Transverse colon (tissue), 4 donors: ENCODE measurements around the gene USP24. TPM values are rescaled to one million over a fixed set of nuclear protein-coding genes. Genes with fewer than 3 reads are reported as not detected.

ENCODE experiments used
- DNase-seq: peaks from one replicate; pipeline ENCODE4 v3.0.0-alpha.2; 2019
- H3K27ac ChIP-seq, 4 donors: fragments of 200-600 bp; sonication (generic); 2 replicates each; pipeline ENCODE4 v1.5.1; 2016 to 2018; ENCODE audit warnings: inconsistent platforms in 4 of 4
- H3K27me3 ChIP-seq: fragments of 200-600 bp; sonication (generic); 2 replicates; pipeline ENCODE4 v1.5.1; 2017; ENCODE audit warnings: inconsistent platforms
- H3K36me3 ChIP-seq, 4 donors: fragments of 200-600 bp; sonication (generic); 2 replicates each; pipeline ENCODE4 v1.5.1; 2017 to 2019; ENCODE audit warnings: inconsistent platforms in 4 of 4
- H3K4me1 ChIP-seq, 4 donors: fragments of 200-600 bp; sonication (generic); 2 replicates each; pipeline ENCODE4 v1.5.1; 2017 to 2020; ENCODE audit warnings: inconsistent platforms in 4 of 4
- H3K4me3 ChIP-seq, 4 donors: fragments of 200-600 bp; sonication (generic); 1 replicate in 1 of 4; 2 replicates in 3 of 4; pipeline versions ENCODE4 v1.5.1 to v1.6.1; 2017 to 2019; ENCODE audit warnings: inconsistent platforms in 4 of 4
- H3K9me3 ChIP-seq, 2 donors: fragments of 200-600 bp; sonication (generic); 2 replicates each; pipeline ENCODE4 v1.5.1; 2017 to 2019; ENCODE audit warnings: inconsistent platforms in 2 of 2
- EP300 ChIP-seq: sonication (generic); formaldehyde crosslinking; IDR thresholded peaks from one replicate; pipeline ENCODE4 v1.6.1; 2017; ENCODE audit warnings: antibody characterized with exemption, low read depth
- POLR2A ChIP-seq: fragments of 450-650 bp; IDR thresholded peaks from one replicate; pipeline ENCODE4 v1.6.1; 2016; ENCODE audit warnings: antibody characterized with exemption, mild to moderate bottlenecking, moderate library complexity
- POLR2AphosphoS5 ChIP-seq, 3 donors: sonication (generic); formaldehyde crosslinking; IDR thresholded peaks; one replicate each; pipeline ENCODE4 v1.6.1; 2016; ENCODE audit warnings: antibody characterized with exemption in 3 of 3
- WGBS, 2 donors: methylation state at CpG; one replicate each; pipeline ENCODE4 v1.1.5; 2018; ENCODE audit warnings: low coverage in 1 of 2; 5-methylcytosine and 5-hydroxymethylcytosine counted together
- in situ Hi-C, 4 donors: fragments of 200-750 bp; cut with MboI; loops; one replicate each; pipeline versions ENCODE4 v1.15.0 to v1.15.1; 2017; ENCODE audit warnings: low sequenced_read_pairs in 3 of 4, low pct_ligation_motif_present in 1 of 4, low pct_unique_long_range_greater_than_20kb in 1 of 4
- intact Hi-C: fragments of 100-400 bp; cut with DNase I; formaldehyde crosslinking; loops from one replicate; pipeline ENCODE4 v1.15.1; 2023; ENCODE audit warnings: low total_unique reads
- total RNA-seq, 4 donors: library from RNA; depleted of rRNA; stranded (reverse); fragments of >200 nt; gene quantifications; one replicate each; pipeline ENCODE4 v1.1.0, GENCODE V29; 2016
- TF ChIP-seq, protein P1 (sequence below), 5 experiments: fragments of 200-600 bp in 3 of 5; fragments of 450-650 bp in 2 of 5; sonication (generic) in 3 of 5; IDR thresholded peaks; 1 replicate in 2 of 5; 2 replicates in 3 of 5; pipeline ENCODE4 v1.5.1; 2016 to 2017; ENCODE audit warnings: antibody characterized with exemption in 5 of 5, inconsistent platforms in 3 of 5, mild to moderate bottlenecking in 2 of 5, moderate library complexity in 1 of 5

USP24 gene
- total RNA-seq, 4 donors from 2014 or later, result 30.7 to 79.4 (median 48.9) TPM

GRCh38 chr1:55060133-55060999 is 154.8 kb downstream of the USP24 start:
- Histone ChIP-seq H3K27ac (no peak overlapping the region), H3K27me3 (no peaks in the 10 kb centered on the region), H3K4me1 (peaks cover 0 to 10% (median 0%) of the 10 kb centered on the region in 4 donors), H3K9me3 (no peaks in the 10 kb centered on the region), H3K36me3 (no peaks in the 10 kb centered on the region), H3K4me3 (no peak overlapping the region)
- DNase-seq, result no peak
- 88% methylated on average over 14 of the region's 14 CpGs; no CpG with 5 or more reads in 1 of the 2 donors for WGBS, 2 donors
- intact Hi-C loops (no loop called here), in situ Hi-C loops (no loop called here)
- TF ChIP-seq POLR2A (no peak), POLR2AphosphoS5 (IDR thresholded peaks at IDR 0.05) (no peak), EP300 (no peak)
- TF ChIP-seq, protein P1, sequence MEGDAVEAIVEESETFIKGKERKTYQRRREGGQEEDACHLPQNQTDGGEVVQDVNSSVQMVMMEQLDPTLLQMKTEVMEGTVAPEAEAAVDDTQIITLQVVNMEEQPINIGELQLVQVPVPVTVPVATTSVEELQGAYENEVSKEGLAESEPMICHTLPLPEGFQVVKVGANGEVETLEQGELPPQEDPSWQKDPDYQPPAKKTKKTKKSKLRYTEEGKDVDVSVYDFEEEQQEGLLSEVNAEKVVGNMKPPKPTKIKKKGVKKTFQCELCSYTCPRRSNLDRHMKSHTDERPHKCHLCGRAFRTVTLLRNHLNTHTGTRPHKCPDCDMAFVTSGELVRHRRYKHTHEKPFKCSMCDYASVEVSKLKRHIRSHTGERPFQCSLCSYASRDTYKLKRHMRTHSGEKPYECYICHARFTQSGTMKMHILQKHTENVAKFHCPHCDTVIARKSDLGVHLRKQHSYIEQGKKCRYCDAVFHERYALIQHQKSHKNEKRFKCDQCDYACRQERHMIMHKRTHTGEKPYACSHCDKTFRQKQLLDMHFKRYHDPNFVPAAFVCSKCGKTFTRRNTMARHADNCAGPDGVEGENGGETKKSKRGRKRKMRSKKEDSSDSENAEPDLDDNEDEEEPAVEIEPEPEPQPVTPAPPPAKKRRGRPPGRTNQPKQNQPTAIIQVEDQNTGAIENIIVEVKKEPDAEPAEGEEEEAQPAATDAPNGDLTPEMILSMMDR (IDR thresholded peaks at IDR 0.05), result no peak

DNA sequence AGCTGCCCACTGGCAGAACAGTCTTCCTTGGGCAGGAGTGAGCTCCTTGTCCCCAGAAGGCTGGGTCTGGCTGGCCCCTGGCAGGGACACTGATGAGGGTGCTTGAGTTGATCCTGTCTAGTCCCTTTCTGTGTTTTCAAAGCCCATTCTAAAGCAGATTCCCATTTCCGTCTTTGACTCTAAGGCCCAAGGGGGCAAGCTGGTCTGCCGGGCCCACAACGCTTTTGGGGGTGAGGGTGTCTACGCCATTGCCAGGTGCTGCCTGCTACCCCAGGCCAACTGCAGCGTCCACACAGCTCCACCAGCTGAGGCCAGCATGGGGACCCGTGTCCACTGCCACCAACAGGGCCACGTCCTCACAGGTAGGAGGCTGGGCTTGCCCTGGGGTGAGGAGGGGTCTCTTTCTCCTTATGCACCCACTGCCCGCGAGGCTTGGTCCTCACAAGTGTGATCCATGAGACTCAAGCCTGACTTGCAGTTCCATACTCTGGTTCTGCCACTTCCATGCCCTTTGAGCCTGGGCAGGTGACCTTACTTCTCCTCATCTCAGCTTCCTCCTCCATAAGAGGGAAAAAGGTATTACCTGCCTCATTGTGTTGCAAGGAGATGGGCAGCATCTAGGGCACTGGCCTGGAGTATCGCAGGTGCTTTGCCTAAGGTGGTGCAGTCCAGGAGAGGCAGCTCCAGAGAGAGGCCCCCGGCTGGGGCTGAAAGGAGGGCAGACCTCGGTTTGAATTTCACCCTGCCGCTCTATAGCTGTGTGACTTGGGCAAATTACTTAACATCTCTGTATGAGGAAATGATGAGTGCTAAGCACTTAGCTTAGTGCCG is 155.6 kb downstream of the USP24 start:
- H3K36me3 ChIP-seq, result no peaks in the 10 kb centered on the region
- WGBS, 2 donors, result 78 to 86% methylated on average over 4 to 13 of the region's 14 CpGs
- TF ChIP-seq, protein P1 (IDR thresholded peaks at IDR 0.05), result no peak
- no peak for TF ChIP-seq POLR2A
- no peak for TF ChIP-seq EP300
- no peak for TF ChIP-seq POLR2AphosphoS5 (IDR thresholded peaks at IDR 0.05)
- peaks cover 0 to 4% (median 0%) of the 10 kb centered on the region in 4 donors for H3K4me1 ChIP-seq
- no peaks in the 10 kb centered on the region for H3K27me3 ChIP-seq
- no peak overlapping the region for H3K4me3 ChIP-seq
- intact Hi-C loops (no loop called here), in situ Hi-C loops (no loop called here)
- H3K9me3 ChIP-seq, result no peaks in the 10 kb centered on the region
- no peak overlapping the region for H3K27ac ChIP-seq
- DNase-seq, result no peak

GRCh38 chr1:55057956-55058298 is 157.2 kb downstream of the USP24 start:
- TF ChIP-seq EP300 (no peak), POLR2AphosphoS5 (IDR thresholded peaks at IDR 0.05) (no peak), POLR2A (no peak)
- TF ChIP-seq, protein P1 (IDR thresholded peaks at IDR 0.05), result no peak
- DNase-seq, result no peak

DNA sequence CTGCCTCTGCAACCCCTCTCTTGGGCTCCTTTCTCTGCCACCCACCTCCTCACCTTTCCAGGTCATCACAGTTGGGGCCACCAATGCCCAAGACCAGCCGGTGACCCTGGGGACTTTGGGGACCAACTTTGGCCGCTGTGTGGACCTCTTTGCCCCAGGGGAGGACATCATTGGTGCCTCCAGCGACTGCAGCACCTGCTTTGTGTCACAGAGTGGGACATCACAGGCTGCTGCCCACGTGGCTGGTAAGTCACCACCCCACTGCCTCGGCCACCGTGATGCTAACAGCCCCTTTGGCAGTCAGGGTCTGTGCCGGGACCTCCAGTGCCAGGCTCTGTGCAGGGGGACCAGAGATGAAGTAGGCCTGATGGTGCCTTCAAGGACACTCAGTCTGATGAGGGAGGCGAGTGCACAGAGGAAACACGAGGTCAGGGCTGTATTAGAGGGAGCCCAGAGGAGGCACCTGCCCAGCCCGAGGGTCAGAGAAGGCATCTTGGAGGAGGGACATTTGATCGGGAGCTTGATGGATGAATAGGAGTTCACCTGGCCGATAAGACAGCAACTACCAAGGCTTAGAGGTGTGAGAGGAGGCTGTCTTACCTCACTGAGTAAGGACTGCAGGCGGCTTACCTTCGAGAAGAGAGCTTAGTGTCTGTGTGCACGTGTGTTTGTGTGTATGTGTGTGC is 157.8 kb downstream of the USP24 start:
- no peaks in the 10 kb centered on the region for H3K9me3 ChIP-seq
- H3K4me1 ChIP-seq, result no peaks in the 10 kb centered on the region
- no peak overlapping the region for H3K27ac ChIP-seq
- no peak overlapping the region for H3K4me3 ChIP-seq
- no peaks in the 10 kb centered on the region for H3K27me3 ChIP-seq
- H3K36me3 ChIP-seq, result no peaks in the 10 kb centered on the region
- DNase-seq, result no peak
- 93% methylated on average over 15 of the region's 15 CpGs; no CpG with 5 or more reads in 1 of the 2 donors for WGBS, 2 donors
- TF ChIP-seq POLR2A (no peak), POLR2AphosphoS5 (IDR thresholded peaks at IDR 0.05) (no peak), EP300 (no peak)
- TF ChIP-seq, protein P1 (IDR thresholded peaks at IDR 0.05), result no peak
- in situ Hi-C loops, result no loop called here
- intact Hi-C loops, result no loop called here

More at GRCh38 chr1:55057956-55058298, 157.2 kb downstream of the USP24 start:
- Histone ChIP-seq H3K27ac (no peak overlapping the region), H3K27me3 (no peaks in the 10 kb centered on the region), H3K4me1 (no peaks in the 10 kb centered on the region), H3K9me3 (no peaks in the 10 kb centered on the region), H3K4me3 (no peak overlapping the region), H3K36me3 (no peaks in the 10 kb centered on the region)
- in situ Hi-C loops, result no loop called here
- 88% methylated on average over 6 of the region's 6 CpGs; no CpG with 5 or more reads in 1 of the 2 donors for WGBS, 2 donors
- intact Hi-C loops, result no loop called here
